HG02623 (cell line): Measurements from ENCODE around the gene BCAM.
"Not testable (repeated sequence)": the region's sequence is repeated elsewhere in the genome, so short reads cannot be mapped to it uniquely, and the experiment has no call there.

Source experiments
- ATAC-seq: cut with Tn5 transposase; IDR thresholded peaks from one replicate; pipeline ENCODE4 v1.9.1; 2021; ENCODE audit warnings: moderate library complexity; ENCODE audit not compliant: unreplicated experiment

The BCAM gene, protein sequence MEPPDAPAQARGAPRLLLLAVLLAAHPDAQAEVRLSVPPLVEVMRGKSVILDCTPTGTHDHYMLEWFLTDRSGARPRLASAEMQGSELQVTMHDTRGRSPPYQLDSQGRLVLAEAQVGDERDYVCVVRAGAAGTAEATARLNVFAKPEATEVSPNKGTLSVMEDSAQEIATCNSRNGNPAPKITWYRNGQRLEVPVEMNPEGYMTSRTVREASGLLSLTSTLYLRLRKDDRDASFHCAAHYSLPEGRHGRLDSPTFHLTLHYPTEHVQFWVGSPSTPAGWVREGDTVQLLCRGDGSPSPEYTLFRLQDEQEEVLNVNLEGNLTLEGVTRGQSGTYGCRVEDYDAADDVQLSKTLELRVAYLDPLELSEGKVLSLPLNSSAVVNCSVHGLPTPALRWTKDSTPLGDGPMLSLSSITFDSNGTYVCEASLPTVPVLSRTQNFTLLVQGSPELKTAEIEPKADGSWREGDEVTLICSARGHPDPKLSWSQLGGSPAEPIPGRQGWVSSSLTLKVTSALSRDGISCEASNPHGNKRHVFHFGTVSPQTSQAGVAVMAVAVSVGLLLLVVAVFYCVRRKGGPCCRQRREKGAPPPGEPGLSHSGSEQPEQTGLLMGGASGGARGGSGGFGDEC

DNA sequence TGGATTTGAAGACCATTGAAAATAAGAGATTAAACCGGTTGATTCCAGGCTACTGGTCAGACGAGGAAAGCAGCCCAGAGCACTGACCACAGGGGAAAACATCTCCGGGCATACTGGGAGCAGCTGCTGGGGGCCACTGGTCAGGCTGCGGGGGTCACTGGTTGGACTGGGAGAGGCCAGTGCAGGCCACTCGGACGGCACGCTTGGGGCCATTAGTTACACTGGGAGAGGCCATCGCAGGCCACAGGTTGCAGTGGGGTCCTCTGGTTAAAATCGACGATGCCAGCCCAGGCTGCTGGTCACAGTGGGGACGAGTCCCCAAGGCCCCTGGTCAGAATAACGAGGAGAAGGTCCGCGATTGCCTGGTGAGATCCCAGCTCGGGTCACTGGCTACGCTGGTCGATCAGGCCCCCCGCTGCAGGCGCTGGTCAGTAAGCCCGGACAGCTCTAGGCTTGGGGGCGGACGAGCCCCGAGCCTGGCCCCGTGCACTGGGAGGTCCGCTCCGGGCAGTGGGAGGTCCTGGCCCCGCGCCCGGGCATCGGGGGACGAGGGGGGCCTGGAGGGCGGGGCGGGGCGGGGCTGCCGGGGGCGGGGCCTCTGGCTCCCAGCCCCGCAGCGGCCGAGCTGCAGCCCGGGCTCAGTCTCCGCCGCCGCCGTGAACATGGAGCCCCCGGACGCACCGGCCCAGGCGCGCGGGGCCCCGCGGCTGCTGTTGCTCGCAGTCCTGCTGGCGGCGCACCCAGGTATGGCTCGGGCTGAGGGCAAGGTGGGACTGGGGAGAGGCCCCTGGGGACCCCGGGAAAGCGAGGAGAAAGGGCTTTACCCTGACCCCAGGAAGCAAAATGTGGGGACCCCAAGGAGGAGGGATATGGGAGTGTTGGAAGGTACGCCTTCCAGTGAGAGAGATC, at the start of gene BCAM:
BCAM (plus strand) TSS at position 641 of the 909 bp plus-strand sequence; CDS start at position 663, 22 bp downstream.
- ATAC-seq = no peak

DNA sequence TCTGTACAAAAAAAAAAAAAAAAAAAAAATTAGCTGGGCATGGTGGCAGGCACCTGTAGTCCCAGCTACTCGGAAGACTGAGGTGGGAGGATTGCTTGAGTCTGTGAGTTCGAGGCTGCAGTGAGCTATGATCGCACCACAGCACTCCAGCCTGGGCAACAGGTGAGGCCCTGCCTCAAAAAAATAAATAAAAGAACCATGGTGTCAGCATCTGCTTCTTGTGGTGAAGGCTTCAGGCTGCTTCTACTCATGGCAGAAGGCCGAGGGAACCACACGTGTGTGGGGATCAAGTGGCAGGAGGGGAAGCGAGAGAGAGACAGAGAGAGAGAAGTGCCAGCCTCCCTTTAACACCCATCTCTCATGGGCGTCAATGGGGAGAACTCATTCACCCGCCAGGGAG, 46.9 kb upstream of the BCAM start:
- ATAC-seq = no peak

DNA sequence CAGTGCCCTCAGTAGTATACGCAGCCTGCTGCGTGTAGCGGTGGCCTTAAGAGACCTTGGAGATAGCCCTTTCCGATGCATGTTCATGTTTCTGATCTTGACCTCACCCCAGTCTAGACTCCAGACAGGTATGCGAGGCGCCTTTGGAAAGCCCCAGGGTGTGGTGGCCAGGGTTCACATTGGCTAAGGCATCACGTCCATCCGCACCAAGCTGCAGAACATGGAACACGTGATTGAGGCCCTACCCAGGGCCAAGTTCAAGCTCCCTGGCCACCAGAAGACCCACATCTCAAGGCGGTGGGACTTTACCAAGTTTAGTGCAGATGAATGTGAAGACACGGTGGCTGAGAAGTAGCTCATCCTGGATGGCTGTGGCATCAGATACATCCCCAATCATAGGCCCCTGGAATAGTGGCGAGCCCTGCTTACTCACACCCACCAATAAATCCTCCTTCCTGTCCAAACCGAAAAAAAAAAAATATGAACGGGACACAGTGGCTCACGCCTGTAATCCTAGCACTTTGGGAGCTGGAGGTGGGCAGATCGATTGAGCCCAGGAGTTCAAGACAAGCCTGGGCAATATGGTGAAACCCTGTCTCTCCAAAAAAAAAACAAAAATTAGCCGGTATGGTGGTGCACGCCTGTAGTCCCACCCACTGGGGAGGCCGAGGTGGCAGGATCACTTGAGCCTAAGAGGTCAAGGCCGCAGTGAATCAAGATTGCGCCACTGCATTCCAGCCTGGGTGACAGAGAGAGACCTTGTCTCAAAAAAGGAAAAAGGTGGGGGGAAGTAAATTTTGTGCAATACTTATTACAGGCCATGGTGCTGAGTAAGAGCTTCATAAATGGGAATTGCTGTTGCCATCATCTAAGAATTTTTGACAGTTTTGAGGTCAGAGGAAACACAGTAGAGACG, 43.6 kb upstream of the BCAM start:
- ATAC-seq = no peak

DNA sequence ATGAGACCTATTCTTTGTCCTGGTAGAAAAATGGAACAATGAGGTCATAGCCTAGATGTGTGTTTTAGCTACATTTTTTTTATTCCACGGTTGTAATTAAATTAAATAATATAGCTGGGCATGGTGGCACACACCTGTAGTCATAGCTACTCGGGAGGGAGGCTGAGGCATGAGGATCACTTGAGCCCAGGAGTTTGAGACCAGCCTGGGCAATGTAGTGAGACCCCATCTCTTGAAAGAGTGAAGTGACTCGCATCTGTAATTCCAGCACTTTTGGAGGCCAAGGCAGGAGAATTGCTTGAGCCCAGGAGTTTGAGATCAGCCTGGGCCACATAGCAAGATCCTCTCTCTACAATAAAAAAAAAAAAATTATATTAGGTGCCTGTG, 43.0 kb upstream of the BCAM start:
- no peak for ATAC-seq

DNA sequence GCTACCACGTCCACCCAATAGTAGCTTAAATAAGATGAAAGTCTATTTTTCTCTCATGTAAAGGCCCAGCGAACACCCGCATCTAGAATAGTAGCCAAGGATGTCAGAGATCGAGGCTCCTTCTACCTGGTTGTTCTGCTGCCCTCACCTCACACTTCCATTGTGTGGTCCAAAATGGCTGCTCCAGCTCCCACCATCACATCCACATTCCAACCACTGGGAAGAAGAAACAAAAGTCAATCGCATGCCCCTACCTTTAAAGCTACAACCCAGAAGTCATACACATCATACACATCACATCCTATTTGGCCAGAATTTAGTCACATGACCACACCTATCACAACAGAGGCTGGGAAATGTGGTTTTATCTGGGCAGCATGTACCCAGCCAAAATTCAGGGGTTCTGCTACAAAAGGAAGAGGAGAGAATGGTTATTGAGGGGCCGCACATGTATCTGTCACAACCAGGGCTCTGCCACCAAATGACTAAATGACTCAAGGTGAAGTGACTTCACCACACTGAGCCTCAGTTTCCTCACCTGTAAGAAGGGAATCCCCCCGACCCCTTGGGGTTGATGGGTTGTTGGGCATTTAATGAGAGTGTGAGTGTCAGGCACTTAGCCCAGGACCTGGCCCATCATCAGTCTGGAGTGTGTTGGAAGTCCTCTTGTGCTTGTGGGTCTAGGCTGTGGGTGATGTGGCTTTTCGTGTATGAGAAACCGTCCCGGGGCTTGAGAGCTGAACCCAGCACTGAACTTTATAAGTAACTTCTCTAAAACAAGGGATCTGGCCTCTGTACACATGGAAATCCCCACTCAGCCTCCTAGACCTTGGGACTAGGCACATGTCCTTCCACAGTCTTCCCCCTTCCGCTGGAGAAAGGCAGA, 41.4 kb upstream of the BCAM start:
- no peak for ATAC-seq

DNA sequence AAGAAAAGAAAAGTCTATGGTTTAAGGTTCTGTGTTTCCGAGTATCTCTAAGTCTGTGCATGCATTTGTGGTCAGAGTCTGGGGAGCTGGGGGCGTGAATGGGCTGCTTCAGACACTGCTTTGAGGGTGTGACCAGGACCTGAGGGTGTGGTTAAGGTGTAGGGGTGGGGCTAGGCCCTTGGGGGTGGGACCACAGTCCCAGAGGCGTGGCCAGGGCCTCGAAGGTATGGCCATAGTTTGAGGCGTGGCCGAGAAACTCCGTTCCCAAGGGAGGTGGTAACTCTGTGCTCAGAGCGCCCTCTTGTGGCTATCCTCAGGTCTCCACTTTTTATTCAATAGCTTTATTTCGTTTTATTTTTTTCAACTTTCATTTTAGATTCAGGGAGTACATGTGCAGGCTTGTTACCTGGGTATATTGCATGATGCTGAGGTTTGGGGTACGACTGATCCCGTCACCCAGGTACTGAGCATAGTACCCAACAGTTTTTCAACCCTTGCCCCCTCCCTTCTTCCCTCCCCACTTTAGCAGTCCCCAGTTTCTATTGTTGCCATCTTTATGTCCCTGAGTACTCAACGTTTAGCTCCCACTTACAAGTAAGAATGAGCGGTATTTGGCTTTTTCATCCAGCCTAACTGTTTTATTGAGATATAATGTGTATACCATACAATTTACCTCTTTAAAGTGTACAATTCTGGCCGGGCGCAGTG, 38.2 kb upstream of the BCAM start:
- ATAC-seq = peak; percentile 97

DNA sequence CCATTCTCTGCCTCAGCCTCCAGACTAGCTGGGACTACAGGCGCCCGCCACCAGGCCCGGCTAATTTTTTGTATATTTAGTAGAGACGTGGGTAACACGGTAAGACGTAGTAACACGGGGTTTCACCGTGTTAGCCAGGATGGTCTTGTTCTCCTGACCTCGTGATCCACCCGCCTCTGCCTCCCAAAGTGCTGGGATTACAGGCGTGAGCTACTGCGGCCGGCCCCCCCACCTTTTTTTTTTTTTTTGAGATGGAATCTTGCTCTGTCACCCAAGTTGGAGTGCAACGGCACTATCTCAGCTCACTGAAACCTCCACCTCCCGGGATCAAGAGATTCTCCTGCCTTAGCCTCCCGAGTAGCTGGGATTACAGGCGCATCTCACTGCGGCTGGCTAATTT, 36.8 kb upstream of the BCAM start:
- ATAC-seq = not testable (repeated sequence)

DNA sequence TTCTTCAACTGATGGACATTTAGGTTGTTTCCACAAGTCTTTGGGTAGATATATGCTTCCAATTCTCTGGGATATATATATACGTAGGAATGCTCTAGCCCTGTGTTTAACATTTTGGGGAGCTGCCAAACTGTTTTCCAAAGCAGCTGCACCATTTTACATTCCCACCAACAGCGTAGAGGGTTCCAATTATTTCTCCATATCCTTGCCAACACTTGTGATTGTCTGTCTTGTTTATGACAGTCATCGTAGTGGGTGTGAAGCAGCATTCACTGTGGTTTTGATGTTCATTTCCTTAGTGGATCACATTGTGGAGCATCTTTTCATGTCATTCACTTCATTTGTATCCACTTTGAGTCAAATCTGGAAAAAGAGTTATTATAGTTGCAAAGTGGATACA, 35.9 kb upstream of the BCAM start:
- ATAC-seq = no peak

DNA sequence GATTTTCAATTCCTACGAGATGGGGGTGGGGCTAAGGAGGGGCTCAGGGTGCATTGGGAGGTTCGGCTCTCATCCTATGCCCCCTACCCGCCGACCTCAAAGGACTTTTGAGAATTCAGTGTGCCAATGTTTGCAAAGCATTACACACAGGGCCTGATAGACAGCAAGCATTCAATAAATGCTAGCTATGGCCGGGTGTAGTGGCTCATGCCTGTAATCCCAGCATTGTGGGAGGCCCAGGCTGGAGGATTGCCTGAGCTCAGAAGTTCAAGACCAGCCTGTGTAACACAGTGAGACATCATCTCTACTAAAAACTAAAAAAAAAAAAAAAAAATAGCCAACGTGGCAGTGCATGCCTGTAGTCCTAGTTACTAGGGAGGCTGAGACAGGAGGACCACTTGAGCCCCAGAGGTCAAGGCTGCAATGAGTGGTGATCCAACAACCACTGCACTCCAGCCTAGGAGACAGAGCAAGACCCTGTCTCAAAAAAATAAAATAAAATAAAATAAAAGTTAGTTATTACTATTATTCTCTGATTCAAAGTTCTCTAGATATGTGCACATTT, 33.1 kb upstream of the BCAM start:
- ATAC-seq = no peak

DNA sequence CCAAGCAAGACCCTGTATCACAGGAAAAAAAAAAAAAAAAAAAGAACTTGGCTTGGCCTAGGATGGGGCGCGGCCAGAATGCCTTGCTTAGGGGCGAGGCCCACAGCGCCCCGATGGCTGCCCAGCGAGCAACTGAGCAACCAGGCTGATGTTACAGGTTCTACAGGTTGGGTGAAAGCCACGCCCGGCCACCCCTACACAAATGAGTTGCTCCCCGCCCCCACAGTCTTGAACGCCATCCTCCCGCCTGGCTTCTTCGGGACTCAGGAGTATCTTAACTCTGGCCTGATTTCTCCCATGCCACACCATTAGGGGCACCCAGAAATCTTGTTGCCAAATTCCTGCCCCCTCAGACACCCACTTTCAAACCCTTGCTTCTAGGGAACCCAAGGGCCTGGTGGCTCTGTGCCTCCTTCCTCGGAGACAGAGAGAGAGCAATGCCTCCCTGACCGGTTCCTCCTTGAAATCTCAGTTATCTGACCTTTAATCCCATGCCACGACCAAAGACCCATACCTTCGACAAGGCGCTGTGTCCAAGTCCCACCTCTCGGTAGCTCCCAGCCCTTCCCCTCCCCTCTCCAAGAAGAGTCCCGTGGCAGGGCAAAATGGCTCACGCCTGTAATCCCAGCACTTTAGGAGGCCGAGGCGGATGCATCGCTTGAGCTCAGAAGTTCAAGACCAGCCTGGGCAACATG, 32.4 kb upstream of the BCAM start:
- no peak for ATAC-seq

DNA sequence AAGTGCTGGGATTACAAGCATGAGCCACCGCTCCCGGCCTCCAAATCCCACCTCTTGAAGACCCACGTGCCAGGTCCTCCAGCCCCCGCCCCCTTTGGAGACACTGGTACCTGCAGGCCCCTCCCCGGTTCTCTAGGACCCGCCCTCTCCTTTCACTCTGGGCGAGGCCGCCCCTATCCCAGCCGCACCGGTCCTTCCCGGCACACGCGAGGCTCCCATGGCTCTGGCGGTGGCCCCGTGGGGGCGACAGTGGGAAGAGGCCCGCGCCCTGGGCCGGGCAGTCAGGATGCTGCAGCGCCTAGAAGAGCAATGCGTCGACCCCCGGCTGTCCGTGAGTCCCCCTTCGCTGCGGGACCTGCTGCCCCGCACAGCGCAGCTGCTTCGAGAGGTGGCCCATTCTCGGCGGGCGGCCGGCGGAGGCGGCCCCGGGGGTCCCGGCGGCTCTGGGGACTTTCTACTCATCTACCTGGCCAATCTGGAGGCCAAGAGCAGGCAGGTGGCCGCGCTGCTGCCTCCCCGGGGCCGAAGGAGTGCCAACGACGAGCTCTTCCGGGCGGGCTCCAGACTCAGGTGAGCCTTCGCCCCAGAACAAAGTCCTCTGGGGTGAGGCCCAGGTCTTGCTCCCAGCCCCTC, 31.1 kb upstream of the BCAM start, which contains the start of gene CBLC:
CBLC (plus strand) TSS at position 176 of the 633 bp plus-strand sequence; CDS start at position 218, 42 bp downstream.
- ATAC-seq = no peak

DNA sequence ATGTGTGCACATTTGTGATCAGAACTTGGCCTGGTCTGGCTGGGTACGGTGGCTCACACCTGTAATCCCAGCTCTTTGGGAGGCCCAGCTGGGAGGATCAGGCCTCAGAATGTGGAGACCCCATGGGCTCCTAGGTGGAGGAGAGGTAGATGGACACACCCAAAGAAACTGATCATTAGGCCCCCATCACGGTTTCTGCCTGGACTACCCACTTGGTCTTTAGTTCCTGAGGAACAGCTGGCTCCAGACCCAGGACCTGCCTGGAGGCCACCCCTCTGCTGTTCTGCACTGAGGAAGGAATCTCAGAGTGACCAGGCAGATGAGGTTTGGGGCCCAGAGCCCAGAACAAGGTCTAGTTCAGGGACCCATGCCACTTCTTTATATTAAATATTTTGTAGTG, 29.8 kb upstream of the BCAM start:
- ATAC-seq = no peak

DNA sequence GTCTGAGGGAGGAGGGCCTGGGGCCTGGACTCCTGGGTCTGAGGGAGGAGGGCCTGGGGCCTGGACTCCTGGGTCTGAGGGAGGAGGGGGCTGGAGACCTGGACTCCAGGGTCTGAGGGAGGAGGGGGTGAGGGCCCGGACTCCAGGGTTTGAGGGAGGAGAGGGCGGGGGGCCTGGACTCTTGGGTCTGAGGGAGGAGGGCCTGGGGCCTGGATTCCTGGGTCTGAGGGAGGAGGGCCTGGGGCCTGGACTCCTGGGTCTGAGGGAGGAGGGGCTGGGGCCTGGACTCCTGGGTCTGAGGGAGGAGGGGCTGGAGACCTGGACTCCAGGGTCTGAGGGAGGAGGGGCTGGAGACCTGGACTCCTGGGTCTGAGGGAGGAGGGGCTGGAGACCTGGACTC, 27.2 kb upstream of the BCAM start:
- not testable (repeated sequence) for ATAC-seq

DNA sequence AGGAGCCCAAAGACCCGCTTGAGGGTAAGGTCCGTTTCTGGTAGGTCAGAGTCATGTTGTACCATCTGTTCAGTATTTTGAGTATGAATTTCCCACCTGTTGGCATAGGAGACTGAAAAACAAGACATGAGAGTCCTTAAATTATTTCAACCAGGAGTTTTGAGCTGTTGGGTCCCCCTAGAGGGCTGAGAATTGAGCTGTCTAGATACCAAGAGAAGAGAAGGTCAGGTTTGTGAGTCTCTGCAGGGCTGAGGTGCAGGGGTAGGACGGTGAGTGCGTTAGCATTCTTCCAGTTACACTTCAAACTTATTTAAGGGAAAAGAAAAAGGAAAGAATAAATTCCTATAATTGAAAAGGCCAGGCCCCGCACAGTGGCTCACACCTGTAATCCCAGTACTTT, 26.2 kb upstream of the BCAM start:
- ATAC-seq = no peak

DNA sequence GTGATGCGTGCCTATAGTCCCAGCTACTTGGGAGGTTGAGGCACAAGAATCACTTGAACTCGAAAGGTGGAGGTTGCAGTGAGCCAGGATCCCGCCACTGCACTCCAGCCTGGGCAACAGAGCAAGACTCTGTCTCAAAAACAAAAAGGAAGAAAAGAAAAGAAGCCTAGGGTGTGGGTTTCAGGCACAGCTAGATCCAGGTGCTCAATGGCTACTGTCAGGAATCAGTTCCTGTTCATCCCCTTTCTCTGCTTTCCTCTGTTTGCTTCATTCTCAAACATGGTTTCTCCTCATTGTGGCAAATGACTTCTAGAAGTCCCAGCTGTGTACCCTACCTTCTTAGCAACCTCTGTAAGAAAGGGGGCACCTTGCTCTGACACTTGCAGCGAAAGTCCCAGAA, 25.4 kb upstream of the BCAM start:
- no peak for ATAC-seq

DNA sequence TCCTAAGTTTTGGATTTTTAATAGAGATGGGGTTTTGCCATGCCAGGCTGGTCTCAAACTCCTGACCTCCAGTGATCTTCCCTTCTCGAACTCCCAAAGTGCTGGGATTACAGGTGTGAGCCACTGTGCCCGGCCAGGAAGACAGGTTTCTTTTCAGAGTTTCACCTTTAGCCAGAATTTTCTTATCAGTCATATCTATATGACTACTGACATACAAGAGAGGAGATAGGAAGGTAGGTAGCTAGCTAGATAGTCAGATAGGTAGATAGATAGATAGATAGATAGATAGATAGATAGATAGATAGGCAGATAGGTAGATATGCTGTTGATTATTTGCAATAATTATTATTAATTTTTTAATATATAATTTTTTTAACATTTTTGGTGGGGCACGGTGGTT, 23.6 kb upstream of the BCAM start:
- no peak for ATAC-seq

DNA sequence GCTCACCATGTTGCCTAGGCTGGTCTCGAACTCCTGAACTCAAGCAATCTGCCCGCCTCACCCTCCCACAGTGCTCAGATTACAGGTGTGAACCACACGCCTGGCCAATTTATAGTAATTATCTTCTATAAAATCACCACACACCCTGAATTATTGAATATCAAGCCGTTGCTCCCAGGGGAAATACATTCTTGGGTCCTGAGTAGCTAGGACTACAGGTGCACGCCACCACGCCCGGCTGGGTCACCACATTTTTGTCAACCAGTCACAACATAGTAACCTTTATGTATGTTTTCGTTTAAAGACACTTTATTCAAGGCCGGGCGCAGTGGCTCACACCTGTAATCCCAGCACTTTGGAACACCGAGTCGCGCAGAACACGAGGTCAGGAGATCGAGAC, 22.9 kb upstream of the BCAM start:
- no peak for ATAC-seq
